CD4-positive, alpha-beta T cell treated with Interleukin-2 at 100 ng/mL for 4 hours (primary cell): ENCODE data around the gene TRAF3.
"Not testable (repeated sequence)": the region's sequence is repeated elsewhere in the genome, so short reads cannot be mapped to it uniquely, and the experiment has no call there.

ENCODE experiments used
- DNase-seq: peaks from one replicate; pipeline ENCODE4 v3.0.0-alpha.2; 2020; ENCODE audit warnings: low spot score

TRAF3 gene

DNA sequence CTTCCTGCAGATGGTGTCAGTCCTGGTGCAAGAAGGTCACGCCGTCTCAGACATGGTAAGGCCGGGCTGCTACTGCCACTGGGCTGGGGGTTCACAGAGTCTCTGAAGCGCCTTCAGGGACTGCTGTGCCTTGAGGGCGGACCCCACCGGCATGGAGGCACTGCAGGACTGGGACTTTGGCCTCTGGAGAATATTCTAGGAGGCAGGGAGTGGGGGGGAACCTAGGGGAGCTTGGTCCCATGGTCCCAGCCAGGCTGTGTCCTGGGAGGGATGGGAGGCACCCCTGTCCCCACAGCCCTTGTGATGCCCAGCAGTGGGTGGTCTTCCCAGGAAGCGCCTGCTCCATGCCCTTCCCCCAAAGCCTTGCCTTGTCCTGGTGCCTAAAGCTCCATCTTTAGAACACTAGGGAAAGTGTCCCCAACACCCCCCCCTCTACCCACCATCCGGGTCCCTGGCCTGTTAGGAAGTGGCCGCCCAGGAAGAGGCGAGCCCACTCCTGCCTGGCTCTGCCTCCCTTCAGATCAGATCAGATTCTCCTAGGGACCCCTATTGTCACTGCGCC lies 146.8 kb downstream of the TRAF3 start:
- no peak for DNase-seq

DNA sequence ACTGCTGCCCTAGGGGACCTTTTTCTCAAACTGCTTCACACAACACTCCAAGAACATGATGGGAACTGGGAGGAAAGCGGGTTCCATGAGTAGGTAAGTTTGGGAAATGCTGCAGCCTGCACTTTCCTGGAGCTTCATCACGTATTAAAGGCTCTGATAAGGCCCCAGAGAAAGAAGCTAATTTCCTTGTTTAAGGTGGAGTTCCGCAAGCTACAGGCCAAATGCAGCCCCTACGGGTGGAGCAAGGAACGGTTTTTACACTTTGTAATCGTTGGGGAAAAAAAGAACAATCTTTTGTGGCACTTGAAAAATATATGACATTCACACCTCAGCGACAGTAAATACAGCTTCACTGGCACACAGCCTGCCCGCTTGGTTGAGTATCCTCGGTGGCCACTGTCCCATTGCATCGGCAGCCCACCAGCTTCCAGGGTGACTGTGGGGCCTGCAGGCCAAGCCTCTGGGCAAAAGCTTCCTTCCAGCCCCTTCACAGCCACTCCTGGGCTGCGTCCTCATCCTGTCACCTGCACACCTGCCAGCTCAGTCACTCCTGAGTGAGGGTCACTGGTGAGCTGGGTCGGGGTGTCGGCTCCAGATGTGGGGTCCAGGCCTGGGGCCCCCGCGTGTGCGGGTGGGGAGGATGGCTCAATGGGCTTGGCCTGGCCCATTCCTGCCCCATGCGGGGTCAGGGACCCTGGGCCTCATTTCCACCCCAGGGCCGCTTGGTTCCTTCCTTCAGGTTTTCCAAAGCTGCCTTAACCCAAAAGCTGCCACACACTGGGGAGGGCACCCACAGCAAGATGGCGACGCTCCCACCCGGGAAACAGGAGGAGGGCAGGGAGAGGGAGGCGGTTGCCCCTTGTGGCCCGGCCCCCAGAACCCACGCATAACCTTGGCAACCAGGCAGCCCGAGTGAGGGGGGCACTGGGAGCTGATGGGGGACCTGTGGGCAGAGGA lies 147.7 kb downstream of the TRAF3 start:
- no peak for DNase-seq

DNA sequence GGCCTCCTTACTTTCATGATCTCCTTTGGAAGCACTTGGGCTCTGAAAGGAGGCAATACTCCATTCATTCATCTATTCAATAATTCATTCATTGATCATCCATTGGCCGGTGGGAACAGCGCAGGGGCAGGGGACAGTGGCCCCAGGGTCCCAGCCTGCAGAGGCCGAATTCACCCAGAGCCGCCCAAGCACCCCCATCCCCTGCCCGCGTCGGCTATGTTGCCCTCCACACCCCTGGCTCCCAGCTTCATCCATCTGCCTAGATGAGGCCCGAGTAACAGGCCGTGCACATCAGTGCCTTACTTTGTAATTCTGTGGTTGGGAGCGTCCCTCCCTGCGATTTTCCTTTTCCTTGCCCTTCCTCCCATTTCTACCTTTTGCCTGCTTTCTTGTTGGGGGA lies 148.4 kb downstream of the TRAF3 start:
- DNase-seq = no peak

DNA sequence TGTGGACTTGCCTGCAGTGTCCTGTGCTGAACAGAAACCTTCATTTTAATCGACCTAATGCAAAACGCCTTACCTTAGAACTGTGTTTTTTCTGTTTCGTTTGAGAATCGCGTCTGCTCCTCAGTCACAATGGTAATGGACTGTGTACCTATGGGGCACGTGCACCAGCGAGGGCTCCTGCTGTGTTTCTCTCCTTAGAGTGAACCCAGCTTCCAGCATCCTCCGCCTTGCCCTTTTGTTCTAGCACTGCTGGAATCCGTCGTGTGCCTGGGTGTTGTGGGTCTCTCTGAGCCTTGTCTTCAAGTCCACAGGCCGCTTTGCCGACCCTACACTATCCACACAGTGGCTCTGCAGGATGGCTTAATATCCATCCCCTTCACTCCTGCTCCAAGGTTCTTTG lies 148.9 kb downstream of the TRAF3 start:
- DNase-seq = no peak

DNA sequence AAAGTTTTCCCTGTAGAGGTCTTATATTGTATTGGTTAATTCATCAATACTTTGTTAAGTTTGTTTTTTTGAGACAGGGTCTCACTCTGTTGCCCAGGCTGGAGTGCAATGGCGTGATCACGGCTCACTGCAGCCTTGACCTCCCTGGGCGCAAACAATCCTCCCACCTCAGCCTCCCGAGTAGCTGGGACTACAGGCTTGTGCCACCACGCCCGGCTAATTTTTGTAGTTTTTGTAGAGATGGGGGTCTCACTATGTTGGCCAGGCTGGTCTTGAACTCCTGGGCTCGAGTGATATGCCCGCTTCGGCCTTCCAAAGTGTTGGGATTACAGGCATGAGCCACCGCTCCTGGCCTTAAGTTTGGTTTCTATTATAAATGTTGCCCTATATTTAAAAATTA lies 149.6 kb downstream of the TRAF3 start:
- DNase-seq = not testable (repeated sequence)

DNA sequence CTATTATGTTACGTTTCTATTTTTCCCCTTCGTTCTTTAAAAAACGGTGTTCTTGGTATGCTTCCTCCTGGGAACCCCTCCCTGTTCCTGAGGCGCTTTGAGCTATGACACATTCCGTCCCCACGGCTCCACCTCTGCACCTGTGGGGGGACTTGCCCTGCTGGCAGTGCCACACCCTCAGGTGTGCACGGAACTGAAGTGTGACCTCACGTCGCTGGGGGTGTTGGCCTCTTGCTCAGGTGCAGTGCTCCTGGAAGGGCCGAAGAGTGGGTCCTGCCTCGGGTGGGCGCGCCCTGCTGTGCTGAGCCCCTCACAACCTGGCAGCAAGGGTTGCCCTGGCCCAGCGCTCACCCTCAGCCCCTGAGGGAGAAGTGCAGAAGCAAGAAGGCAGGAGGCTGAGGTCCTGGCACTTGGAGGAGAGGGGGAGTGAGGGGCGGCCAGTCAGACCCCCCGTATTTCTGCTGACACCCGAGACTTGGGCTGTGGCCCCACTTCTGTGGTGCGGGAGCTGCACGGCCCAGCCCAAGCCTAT lies 150.2 kb downstream of the TRAF3 start:
- DNase-seq = no peak

DNA sequence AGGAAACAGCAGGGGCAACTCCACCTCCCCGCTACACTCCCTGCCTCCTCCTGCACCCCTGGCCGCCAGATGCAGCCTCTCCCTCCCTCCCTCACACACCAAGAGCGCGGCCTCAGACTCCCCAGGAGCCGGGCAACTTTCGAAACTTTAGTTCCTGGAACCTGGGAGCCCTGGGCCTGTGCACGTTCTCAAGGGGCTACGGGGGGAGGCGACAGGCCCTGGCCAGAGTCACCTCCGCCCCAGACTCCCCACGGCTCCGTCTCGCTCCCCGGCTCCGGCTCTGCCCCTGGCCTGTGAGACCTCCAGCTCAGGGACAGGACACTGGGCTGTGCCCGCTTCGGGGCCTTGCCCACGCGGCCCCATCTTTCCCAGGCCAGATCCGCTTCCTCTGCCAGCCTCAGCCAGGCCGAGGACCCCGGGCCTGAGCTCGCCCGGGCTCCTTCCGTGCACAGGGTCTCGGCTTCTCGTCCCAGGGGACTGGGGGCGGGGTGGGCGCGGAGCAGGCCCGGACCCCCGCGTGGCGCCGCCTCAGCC lies 150.7 kb downstream of the TRAF3 start:
- no peak for DNase-seq

DNA sequence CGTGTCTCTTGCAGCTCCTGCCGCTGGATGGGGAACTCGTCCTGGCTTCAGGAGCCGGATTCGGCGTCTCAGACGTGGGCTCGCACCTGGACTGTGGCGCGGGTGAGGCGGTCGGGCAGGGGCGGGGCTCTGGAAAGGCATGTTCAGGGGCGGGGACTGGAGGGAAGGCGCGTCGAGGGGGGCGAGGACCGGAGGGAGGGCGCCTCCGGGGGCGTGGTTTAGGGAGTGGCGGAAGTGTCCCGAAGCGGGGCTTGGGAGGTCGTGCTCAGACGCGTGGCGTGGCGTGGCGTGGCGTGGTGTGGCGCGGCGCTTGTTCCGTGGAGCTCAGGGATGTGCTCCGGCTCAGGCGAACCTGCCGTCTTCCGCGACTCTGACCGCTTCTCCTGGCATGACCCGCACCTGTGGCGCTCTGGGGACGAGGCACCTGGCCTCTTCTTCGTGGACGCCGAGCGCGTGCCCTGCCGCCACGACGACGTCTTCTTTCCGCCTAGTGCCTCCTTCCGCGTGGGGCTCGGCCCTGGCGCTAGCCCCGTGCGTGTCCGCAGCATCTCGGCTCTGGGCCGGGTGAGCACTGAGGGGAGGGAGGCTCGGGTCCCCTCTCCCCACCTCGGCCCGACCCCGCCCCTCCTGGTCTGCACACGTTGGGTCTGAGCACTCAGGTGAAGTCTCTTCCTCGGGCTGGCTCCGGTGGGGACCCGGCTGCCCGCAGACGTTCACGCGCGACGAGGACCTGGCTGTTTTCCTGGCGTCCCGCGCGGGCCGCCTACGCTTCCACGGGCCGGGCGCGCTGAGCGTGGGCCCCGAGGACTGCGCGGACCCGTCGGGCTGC lies 151.4 kb downstream of the TRAF3 start:
- peak; percentile 78 for DNase-seq

DNA sequence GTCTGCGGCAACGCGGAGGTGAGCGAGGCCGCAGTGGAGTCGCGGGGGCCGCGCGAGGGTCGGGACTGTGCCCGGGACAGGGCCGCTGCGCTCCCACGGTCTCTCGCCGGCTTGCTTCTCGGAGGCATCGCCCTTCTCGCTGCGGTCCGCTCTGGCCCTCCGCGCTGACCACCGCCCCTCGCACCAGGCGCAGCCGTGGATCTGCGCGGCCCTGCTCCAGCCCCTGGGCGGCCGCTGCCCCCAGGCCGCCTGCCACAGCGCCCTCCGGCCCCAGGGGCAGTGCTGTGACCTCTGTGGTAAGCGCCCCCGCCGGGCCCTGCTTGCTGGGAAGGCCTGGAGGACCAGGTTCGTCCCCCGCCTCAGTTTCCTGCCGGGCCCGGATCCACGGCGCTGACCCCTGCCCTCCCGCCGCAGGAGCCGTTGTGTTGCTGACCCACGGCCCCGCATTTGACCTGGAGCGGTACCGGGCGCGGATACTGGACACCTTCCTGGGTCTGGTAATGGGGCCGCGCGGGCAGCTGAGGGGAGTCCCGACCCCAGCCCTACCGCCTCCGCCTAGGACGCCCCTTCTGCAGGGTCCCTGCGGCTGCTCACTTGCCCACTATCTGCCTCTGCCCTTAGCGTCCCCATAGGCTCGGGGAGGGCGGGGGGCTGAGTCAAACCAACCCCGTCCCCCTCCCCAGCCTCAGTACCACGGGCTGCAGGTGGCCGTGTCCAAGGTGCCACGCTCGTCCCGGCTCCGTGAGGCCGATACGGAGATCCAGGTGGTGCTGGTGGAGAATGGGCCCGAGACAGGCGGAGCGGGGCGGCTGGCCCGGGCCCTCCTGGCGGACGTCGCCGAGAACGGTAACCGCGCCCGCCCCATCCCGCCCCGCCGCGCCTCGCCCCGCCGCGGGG lies 152.2 kb downstream of the TRAF3 start:
- DNase-seq = no peak

DNA sequence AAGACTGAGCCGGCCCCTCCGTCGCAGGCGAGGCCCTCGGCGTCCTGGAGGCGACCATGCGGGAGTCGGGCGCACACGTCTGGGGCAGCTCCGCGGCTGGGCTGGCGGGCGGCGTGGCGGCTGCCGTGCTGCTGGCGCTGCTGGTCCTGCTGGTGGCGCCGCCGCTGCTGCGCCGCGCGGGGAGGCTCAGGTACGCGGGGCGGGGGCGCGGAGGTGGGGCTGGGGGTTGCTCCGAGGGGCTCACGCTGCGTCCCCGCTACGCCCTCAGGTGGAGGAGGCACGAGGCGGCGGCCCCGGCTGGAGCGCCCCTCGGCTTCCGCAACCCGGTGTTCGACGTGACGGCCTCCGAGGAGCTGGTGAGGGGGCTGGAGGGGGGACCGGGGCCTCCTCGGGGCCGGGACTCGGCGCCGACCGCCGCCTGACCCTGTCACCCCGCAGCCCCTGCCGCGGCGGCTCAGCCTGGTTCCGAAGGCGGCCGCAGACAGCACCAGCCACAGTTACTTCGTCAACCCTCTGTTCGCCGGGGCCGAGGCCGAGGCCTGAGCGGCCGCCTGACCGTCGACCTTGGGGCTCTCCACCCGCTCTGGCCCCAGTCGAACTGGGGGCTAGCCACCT lies 153.0 kb downstream of the TRAF3 start:
- no peak for DNase-seq

DNA sequence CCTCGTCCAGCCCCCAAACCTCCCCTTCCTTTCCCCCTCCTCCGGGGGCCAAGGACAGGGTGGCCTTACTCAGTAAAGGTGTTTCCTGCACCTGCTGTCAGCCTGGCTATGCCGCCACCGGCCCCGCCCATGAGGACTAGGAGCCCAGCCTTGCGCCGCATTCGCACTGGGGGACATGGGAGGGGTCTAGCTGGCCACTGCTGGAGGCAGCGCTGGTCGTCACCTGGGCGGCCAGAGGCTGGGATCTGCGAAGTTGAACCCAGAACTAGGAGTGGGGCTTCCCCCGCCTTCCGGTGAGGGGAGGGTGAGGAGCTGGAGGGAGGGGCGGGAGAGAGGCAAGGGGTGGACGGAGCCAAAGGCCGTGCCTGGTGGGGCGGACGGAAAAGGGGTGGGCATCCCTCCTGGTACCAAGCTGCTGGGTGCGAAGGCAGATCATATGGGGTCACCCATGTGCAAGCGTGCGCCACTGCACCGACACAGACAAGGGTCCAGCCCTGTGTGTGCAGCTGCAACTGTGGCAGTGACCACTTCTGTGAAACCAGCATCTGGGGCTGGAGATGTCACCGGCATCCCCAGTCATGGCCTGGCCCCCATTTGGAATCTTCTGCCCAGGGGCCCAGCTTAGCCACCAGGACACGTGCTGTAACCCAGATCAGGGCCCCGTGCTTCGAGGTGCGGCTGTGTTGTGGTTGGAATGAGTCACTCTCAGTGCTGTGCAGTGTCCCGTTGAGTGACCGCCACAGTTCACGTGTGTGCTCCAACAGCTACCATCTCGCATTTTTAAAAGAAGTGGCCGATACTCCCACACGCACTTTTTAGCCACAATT lies 153.7 kb downstream of the TRAF3 start:
- no peak for DNase-seq

DNA sequence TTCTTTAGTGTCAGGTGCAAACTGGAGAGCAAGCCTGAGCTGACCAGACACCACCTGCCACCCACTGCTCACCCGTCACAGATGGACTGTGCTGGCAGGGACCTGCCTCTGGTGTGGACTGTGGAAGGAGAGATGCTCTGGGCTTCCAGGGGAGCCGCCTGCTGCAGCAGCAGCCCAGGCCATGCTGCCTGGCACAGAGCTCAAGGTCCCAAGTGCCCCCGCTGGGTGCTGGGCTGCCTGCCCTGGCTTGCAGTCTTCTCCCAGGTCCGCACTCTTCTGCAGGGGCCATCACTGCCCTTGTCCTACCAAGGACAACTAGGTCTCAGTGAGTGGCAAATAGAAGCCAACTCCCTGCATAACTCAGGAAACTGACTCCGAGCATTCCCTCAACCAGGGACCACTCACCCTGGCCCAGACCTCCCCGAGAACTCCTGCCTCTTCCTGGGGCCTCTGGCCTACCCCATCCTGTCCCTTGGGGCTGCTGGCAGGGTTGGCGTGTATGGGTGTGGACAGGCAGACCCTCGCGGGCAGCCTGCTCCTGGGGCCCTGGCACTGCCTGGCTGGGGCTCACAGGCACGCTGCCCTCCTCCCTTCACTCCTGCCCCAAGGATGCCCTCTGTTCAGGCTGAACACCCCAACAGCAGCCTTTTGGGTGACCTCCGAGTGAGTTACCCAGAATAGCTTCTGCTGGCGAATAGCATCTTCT lies 154.5 kb downstream of the TRAF3 start:
- DNase-seq = no peak

DNA sequence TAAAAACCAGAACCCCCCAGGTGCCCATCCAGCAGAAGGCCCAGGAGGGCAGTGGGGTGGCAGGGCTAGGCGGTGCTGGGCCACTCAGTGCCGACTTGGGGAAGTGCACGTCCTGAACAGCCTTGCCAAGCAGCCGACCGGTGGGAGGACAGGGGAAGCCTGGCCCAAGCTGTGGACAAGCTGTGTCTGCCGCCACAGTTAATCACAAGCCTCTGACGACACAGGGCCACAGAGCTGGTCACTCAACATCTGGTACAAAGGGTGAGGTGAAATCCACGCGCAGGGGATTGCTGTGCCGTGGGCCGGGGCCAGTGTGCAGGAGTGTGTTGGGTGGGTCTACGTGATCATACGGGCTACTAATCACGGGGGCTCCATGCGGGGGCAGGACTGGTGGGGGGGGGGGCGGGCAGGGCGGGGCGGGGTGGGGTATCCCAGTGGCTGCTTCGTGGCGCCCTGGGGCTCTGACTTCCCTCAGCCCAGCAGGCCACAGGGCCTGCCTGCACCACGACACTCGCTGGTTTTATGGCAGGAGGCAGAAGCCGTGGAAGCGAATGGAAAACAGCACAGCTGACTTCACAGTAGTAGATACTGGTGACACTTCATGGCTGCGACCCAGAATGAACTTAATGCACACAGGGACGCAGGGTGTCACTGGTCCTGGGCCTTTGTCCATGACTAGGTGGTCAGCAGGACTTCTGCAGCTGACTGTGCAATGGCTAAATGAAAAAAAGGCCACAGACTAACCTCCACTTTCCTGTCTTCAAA lies 155.4 kb downstream of the TRAF3 start:
- DNase-seq = no peak

DNA sequence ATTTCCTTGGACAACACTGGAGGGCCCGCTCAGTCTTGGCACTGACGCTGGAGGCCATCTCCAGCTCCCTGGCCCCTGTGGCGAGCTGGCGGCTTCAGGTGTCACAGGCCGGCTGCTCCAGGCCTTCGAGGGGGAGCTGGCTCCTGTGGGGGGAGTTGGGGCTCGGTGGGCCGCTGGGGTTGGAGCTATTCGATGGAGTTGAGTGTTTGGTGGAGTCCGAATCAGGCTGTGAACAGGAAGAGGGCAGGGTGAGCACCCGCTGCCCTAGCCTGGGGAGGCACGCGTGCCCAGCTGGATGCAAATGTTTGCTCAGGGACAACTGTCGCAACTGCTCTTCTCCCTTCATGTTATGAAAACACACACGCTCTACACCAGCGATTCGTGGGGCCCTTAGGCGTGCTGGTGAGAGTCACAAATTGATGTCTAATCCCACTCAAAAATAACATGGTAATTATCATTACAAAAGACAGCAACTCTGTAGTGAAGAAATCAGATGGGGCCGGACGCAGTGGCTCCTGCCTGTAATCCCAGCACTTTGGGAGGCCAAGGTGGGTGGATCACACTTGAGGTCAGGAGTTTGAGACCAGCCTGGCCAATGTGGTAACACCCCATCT lies 156.5 kb downstream of the TRAF3 start:
- no peak for DNase-seq

DNA sequence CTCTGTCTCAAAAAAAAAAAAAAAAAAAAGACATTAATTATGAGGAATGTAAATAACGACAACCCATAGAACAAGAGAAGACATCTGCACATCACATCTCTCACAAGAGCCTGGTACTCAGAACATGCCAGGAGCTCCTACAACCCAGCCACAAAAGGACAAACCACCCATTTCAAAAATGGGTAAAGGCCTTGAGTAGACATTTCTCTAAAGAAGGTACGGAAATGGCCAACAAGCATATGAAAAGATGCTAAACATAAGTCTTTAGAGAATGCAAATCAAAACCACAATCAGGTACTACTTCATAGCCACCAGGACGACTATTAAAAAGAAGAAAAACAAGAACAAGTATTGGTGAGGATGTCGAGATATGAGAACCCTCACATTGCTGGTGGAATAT lies 158.5 kb downstream of the TRAF3 start:
- DNase-seq = no peak

DNA sequence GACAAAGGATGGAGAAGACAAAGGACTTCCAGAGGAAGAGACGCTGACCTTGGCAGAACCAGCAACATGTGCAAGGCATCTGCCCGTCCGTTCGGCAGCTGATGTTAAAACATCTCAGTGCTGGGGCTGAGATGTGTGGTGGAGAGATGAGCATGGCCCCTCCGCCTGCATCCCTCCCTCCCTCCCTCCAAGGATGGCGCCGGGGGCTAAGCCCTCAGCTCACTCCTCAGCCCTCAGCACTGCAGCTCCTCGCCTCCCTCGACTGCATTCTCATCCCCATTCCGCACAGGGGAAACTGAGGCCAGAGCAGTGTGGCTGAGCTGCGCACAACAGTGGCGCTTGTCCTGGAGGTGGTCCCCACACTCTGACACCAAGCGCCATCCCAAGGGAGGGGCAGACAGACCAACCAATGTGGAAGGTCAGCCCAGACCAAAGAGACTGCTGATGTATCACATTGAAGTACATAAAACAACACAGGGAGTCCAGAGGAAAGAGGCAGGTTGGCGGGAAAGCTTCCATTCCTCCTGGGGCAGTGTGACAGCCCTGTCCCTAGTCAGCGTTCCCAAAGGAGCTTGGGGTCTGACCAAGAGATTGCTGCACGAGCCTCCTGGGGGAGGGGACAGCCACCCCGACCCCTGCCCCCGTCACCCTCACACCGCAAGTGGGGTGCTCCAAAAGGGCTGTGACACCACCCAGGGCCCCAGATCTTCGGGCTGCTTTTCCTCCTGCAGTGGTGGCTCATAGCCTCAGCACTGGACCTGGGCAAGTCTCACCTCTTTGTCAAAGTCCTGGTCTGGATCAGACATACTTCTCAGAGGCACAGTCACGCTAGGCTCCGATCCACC lies 160.3 kb downstream of the TRAF3 start:
- no peak for DNase-seq

DNA sequence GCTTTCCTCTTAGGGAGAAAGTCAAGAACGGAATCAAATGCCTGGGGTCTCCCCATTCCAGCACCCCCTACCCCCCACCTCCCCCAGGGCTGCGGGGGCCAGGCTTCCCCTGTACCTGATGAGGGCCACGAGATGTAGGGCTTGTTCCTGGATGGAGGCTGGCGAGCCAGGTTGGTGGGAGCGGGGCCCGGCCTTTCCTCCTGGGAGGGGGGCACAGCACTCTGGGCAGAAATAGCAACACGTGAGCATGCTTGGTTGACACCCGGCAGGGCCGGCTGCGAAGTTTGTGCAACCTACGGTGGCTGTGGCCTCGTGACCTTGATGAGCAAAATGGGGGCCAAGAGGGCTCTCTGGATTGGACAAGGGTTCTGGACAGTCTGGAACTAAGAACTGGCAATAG lies 160.9 kb downstream of the TRAF3 start:
- DNase-seq = no peak
